Activated T-cell treated with anti-CD3 and anti-CD28 coated beads, Interleukin-2, amount 50 U/mL, for 72 hours (primary cell): Measurements from ENCODE around the gene ADAMTS8. TPM values are rescaled to one million over a fixed set of nuclear protein-coding genes. Genes with fewer than 3 reads are reported as not detected.
"Not testable (repeated sequence)": the region's sequence is repeated elsewhere in the genome, so short reads cannot be mapped to it uniquely, and the experiment has no call there.

Experiments
- ATAC-seq, 2 donors: fragments of 150-1000 bp; cut with Tn5 transposase; replicated peaks in 1 of 2; 2 replicates each; pipeline ENCODE4 v1.10.0; 2021; ENCODE audit warnings: moderate library complexity in 2 of 2, mild to moderate bottlenecking in 1 of 2
- DNase-seq, 2 donors: peaks; one replicate each; pipeline ENCODE4 v3.0.0; 2021 to 2022; ENCODE audit warnings: mixed read lengths in 1 of 2
- H3K27ac Mint-ChIP-seq: one replicate; pipeline ENCODE4 v1.8.0; 2022; ENCODE audit warnings: mild to moderate bottlenecking, moderate library complexity, mixed read lengths
- H3K27me3 Mint-ChIP-seq: one replicate; pipeline ENCODE4 v1.8.0; 2022; ENCODE audit warnings: low read depth, mixed read lengths
- H3K36me3 Mint-ChIP-seq, 2 donors: one replicate each; pipeline ENCODE4 v1.8.0; 2022; ENCODE audit warnings: mixed read lengths in 2 of 2, mild to moderate bottlenecking in 1 of 2; ENCODE audit not compliant: insufficient read depth in 2 of 2
- H3K4me1 Mint-ChIP-seq: one replicate; pipeline ENCODE4 v1.8.0; 2022; ENCODE audit warnings: low read depth, mixed read lengths
- H3K4me3 Mint-ChIP-seq, 2 donors: one replicate each; pipeline ENCODE4 v1.8.0; 2022; ENCODE audit warnings: mild to moderate bottlenecking in 2 of 2, mixed read lengths in 2 of 2, moderate library complexity in 2 of 2
- H3K9me3 Mint-ChIP-seq, 2 donors: one replicate each; pipeline ENCODE4 v1.8.0; 2022; ENCODE audit warnings: mixed read lengths in 2 of 2
- total RNA-seq, 2 donors: library from RNA; stranded (reverse); gene quantifications; one replicate each; pipeline ENCODE4 v1.2.3, GENCODE V29; 2022

The ADAMTS8 gene
- total RNA-seq, 2 donors from 2014 or later, result not detected

DNA sequence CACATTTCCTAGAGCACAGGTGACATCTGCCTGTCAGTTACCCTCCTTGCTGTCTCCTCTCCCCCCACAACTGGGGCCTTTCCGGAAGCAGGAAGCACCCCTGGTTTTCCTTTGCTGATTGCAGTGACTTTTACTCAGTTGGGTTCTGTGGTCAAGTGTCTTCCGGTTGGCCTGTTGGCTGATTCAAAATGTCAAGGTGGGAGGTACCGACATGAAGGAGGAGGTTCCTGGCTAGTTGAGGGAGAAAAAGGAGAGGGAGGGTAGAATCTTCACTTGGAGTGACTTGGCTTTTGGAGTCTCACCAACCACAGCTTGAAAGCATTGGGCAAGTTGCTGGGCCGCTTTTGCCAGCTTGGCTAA is 10.7 kb upstream of the ADAMTS8 start:
- Mint-ChIP-seq H3K4me3 (peak overlapping the region in 1 of 2 donors; percentile 20), H3K27me3 (peaks cover 13% of the 10 kb centered on the region), H3K4me1 (peaks cover 13% of the 10 kb centered on the region), H3K9me3 (no peaks in the 10 kb centered on the region), H3K36me3 (no peaks in the 10 kb centered on the region), H3K27ac (no peak overlapping the region)
- ATAC-seq (peak; percentile 25 to 60), DNase-seq (peak in 1 of 2 donors; percentile 31)

DNA sequence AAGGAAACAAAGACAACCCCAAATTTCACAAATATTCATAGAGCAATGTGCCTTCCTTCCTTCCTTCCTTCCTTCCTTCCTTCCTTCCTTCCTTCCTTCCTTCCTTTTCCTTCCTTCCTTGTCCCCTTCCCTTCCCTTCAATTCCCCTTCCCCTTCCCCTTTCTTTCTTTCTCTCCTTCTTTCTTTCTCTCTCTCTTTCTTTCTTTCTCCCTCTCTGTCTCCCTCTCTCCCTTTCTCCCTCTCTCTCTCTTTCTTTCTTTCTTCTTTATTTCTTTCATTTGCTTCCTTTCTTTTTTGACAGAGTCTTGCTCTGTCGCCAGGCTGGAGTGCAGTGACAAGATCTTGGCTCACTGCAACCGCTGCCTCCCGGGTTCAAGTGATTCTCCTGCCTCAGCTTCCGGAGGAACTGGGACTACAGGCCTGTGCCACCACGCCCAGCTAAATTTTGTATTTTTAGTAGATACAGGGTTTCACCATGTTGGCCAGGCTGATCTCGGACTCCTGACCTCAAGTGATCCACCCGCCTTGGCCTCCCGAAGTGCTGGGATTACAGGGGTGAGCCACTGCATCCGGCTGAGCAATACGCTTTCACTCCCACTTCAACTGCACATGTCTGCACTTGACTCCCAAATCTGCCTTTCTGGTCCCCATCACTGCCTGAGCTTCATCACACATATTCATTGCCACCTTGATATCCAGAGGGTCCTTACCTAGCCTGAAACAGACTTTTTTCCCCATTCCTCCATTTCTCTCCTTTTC is 10.2 kb upstream of the ADAMTS8 start:
- not testable (repeated sequence) for H3K36me3 Mint-ChIP-seq, ATAC-seq, H3K27ac Mint-ChIP-seq, DNase-seq, H3K9me3 Mint-ChIP-seq
- Mint-ChIP-seq H3K4me1 (peaks cover 13% of the 10 kb centered on the region), H3K4me3 (peak overlapping the region in 1 of 2 donors; percentile 20), H3K27me3 (peaks cover 13% of the 10 kb centered on the region)

DNA sequence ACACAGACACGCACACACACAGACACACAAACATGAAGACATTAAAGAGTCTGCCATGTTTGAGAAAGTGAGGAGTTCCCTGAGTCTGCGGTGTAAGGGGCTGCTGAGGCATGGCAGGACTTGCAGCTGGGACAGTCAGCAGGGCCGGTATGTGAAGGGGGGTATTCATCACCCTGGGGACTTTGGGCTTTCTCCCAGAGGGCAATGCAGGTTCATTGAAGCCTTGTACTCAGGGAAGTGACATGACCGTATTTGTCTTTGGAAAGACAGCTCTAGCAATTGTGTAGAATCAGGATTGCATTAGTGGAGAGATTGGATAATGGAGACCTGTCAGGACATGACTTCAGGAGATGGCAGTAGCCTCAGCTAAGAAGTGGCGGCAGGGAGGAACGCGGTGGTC is 9.4 kb upstream of the ADAMTS8 start:
- no peak overlapping the region for H3K4me3 Mint-ChIP-seq
- peaks cover 13% of the 10 kb centered on the region for H3K4me1 Mint-ChIP-seq
- peaks cover 16% of the 10 kb centered on the region for H3K27me3 Mint-ChIP-seq
- H3K36me3 Mint-ChIP-seq, result no peaks in the 10 kb centered on the region
- H3K9me3 Mint-ChIP-seq, result no peaks in the 10 kb centered on the region
- DNase-seq (no peak), ATAC-seq (no peak)
- H3K27ac Mint-ChIP-seq, result no peak overlapping the region

DNA sequence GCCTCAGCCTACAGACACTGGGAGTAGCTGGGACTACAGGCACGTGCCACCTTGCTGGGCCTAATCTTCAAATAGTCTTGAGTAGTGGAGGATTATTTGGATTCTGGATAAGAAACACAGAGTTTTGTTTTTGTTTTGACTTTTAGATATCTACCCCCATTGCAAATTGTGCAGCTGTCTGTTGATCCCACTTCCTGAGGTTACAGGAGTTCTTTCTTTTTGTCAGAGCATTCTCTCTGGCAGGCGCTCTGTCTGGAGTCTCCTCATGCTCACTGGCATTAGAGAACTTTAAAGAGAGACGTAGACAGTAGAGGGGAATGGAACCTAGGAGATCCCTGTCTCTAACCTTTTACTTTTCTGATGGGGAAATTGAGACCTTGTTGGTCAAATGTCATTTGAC is 7.8 kb upstream of the ADAMTS8 start:
- Mint-ChIP-seq H3K9me3 (no peaks in the 10 kb centered on the region), H3K27ac (no peak overlapping the region), H3K4me3 (no peak overlapping the region), H3K36me3 (no peaks in the 10 kb centered on the region), H3K27me3 (peaks cover 22% of the 10 kb centered on the region), H3K4me1 (peaks cover 13% of the 10 kb centered on the region)
- ATAC-seq, result no peak
- no peak for DNase-seq

DNA sequence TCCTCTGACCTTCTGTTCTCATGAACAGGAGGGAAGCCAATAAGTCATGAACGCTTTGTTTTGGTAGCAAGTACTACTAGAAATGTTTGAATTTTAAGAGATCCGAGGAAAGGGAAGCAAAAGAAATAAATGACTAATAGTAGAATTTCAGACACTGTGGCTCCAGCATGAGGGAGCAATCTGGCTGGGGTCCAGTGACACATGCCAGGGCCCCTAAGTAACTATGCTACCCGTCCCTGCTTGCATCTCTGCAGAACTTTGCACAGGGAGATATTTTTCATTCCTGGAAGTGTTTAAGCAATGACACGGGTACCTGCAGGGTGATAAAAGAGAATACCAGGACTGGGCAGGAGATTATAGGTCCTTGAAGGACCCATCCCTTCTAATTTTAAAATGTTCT is 7.3 kb upstream of the ADAMTS8 start:
- Mint-ChIP-seq H3K27ac (no peak overlapping the region), H3K27me3 (peaks cover 27% of the 10 kb centered on the region), H3K4me1 (peaks cover 13% of the 10 kb centered on the region), H3K9me3 (no peaks in the 10 kb centered on the region), H3K36me3 (no peaks in the 10 kb centered on the region), H3K4me3 (peak overlapping the region in 1 of 2 donors; percentile 10)
- ATAC-seq (no peak), DNase-seq (no peak)

- ATAC-seq (peak; percentile 83 to 85), DNase-seq (peak; percentile 70 to 73)
- H3K27me3 Mint-ChIP-seq, result peaks cover 35% of the 10 kb centered on the region
- H3K36me3 Mint-ChIP-seq, result no peaks in the 10 kb centered on the region
- H3K9me3 Mint-ChIP-seq, result no peaks in the 10 kb centered on the region
- no peak overlapping the region for H3K27ac Mint-ChIP-seq
- peaks cover 13% of the 10 kb centered on the region for H3K4me1 Mint-ChIP-seq
- no peak overlapping the region for H3K4me3 Mint-ChIP-seq
These were observed 6.3 kb upstream of the ADAMTS8 start for GRCh38 chr11:130434521-130435223.

GRCh38 chr11:130433357-130433756 is 4.9 kb upstream of the ADAMTS8 start:
- Mint-ChIP-seq H3K27ac (no peak overlapping the region), H3K4me3 (no peak overlapping the region), H3K9me3 (no peaks in the 10 kb centered on the region), H3K4me1 (peaks cover 7% of the 10 kb centered on the region), H3K36me3 (no peaks in the 10 kb centered on the region), H3K27me3 (peaks cover 48% of the 10 kb centered on the region)
- no peak for ATAC-seq
- DNase-seq, result no peak

- ATAC-seq (no peak), DNase-seq (no peak)
- no peaks in the 10 kb centered on the region for H3K36me3 Mint-ChIP-seq
- H3K4me3 Mint-ChIP-seq, result no peak overlapping the region
- H3K27me3 Mint-ChIP-seq, result peaks cover 49% of the 10 kb centered on the region
- H3K27ac Mint-ChIP-seq, result no peak overlapping the region
- H3K9me3 Mint-ChIP-seq, result no peaks in the 10 kb centered on the region
- peaks cover 14% of the 10 kb centered on the region for H3K4me1 Mint-ChIP-seq
These were observed 3.4 kb upstream of the ADAMTS8 start for GRCh38 chr11:130431801-130432200.

- Mint-ChIP-seq H3K27me3 (peaks cover 49% of the 10 kb centered on the region), H3K9me3 (no peaks in the 10 kb centered on the region), H3K27ac (no peak overlapping the region), H3K4me3 (no peak overlapping the region), H3K4me1 (peaks cover 15% of the 10 kb centered on the region), H3K36me3 (no peaks in the 10 kb centered on the region)
- ATAC-seq (peak; percentile 56 to 63), DNase-seq (peak; percentile 74 to 76)
These were observed 2.9 kb upstream of the ADAMTS8 start for GRCh38 chr11:130431331-130431773.

GRCh38 chr11:130429983-130430382 is 1.6 kb upstream of the ADAMTS8 start:
- Mint-ChIP-seq H3K9me3 (no peaks in the 10 kb centered on the region), H3K27ac (no peak overlapping the region), H3K27me3 (peaks cover 60% of the 10 kb centered on the region), H3K4me1 (peaks cover 15% of the 10 kb centered on the region), H3K4me3 (no peak overlapping the region), H3K36me3 (no peaks in the 10 kb centered on the region)
- DNase-seq, result no peak
- ATAC-seq, result no peak

GRCh38 chr11:130429120-130429681 is 792 bp upstream of the ADAMTS8 start:
- Mint-ChIP-seq H3K27ac (no peak overlapping the region), H3K27me3 (peaks cover 62% of the 10 kb centered on the region), H3K9me3 (no peaks in the 10 kb centered on the region)

DNA sequence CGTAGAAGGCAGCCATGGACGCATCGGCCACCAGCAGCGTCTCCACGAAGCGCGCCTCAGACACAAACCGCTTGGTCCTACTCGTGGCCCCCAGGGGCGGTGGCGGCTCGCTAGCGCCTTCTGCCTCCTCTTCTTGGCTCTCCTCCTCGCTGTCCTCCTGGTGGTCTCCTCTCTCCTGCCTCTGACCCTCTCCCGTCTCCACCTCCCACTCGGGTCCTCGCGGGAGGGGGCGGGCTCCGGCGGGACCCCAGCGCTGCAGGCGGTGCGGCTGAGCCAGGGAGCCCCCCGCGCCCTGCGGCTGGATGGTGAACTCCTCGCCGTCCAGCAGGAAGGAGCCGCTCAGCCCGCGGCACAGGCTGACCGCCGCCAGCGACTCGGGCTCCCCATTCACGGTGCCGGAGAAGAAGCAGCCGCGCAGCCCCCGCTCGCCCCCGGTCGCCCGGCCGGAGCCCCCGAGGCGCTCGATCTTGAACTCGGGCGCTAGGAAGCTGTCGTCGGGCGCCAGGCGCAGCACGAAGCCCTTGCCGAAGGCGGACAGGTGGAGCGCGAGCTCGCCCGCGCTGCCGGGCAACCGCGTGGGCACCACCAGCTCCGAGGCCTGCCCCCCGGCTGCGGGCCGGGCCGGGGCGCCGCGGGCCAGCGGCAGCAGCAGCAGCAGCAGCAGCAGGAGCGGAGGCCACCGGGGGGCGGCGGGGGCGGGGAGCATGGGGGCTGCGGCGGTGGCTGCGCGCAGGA is 661 bp downstream of the ADAMTS8 start:
- ATAC-seq (peak; percentile 22 to 24), DNase-seq (peak in 1 of 2 donors; percentile 6)
- H3K4me3 Mint-ChIP-seq, result no peak overlapping the region
- peaks cover 15% of the 10 kb centered on the region for H3K4me1 Mint-ChIP-seq
- H3K27ac Mint-ChIP-seq, result no peak overlapping the region
- no peaks in the 10 kb centered on the region for H3K9me3 Mint-ChIP-seq
- H3K27me3 Mint-ChIP-seq, result peaks cover 63% of the 10 kb centered on the region
- no peaks in the 10 kb centered on the region for H3K36me3 Mint-ChIP-seq

More at GRCh38 chr11:130429120-130429681, 792 bp upstream of the ADAMTS8 start:
- H3K4me1 Mint-ChIP-seq, result peaks cover 15% of the 10 kb centered on the region
- ATAC-seq, result no peak
- no peaks in the 10 kb centered on the region for H3K36me3 Mint-ChIP-seq
- H3K4me3 Mint-ChIP-seq, result peak overlapping the region; percentile 70 to 79
- DNase-seq, result no peak
